Central memory CD4-positive, alpha-beta T cell (primary cell): ENCODE results near the gene P3H2.

Source experiments
- DNase-seq: peaks from one replicate; pipeline ENCODE4 v3.0.0; 2022

P3H2 gene

GRCh38 chr3:190014940-190015339 is 105.8 kb downstream of the P3H2 start:
- DNase-seq, result no peak

- DNase-seq, result no peak
Observed at GRCh38 chr3:190013943-190014924, 106.5 kb downstream of the P3H2 start.

GRCh38 chr3:190012784-190013183 is 107.9 kb downstream of the P3H2 start:
- no peak for DNase-seq

- no peak for DNase-seq
Observed at GRCh38 chr3:190012314-190012782, 108.3 kb downstream of the P3H2 start.

- DNase-seq, result no peak
Observed at GRCh38 chr3:190010486-190010885, 110.2 kb downstream of the P3H2 start.

GRCh38 chr3:190009614-190010013 is 111.1 kb downstream of the P3H2 start:
- DNase-seq, result no peak

- no peak for DNase-seq
Observed at GRCh38 chr3:190008432-190008831, 112.3 kb downstream of the P3H2 start.

GRCh38 chr3:190005343-190006113 is 115.2 kb downstream of the P3H2 start:
- DNase-seq, result no peak

GRCh38 chr3:190004656-190005055 is 116.0 kb downstream of the P3H2 start:
- no peak for DNase-seq

GRCh38 chr3:190003681-190004123 is 117.0 kb downstream of the P3H2 start:
- no peak for DNase-seq

- no peak for DNase-seq
Observed at GRCh38 chr3:190003068-190003467, 117.6 kb downstream of the P3H2 start.

- no peak for DNase-seq
Observed at GRCh38 chr3:190001426-190001825, 119.3 kb downstream of the P3H2 start.

GRCh38 chr3:190000861-190001196 is 119.9 kb downstream of the P3H2 start:
- no peak for DNase-seq

- DNase-seq, result no peak
Observed at GRCh38 chr3:190000187-190000860, 120.4 kb downstream of the P3H2 start.

- no peak for DNase-seq
Observed at GRCh38 chr3:189999718-190000117, 121.0 kb downstream of the P3H2 start.

GRCh38 chr3:189995129-189995528 is 125.6 kb downstream of the P3H2 start:
- no peak for DNase-seq

GRCh38 chr3:189990826-189991225 is 129.9 kb downstream of the P3H2 start:
- no peak for DNase-seq

- DNase-seq, result no peak
Observed at GRCh38 chr3:189988854-189989253, 131.8 kb downstream of the P3H2 start.

- DNase-seq, result no peak
Observed at GRCh38 chr3:189988322-189988721, 132.4 kb downstream of the P3H2 start.

GRCh38 chr3:189985948-189986347 is 134.7 kb downstream of the P3H2 start:
- no peak for DNase-seq

GRCh38 chr3:189983612-189984011 is 137.1 kb downstream of the P3H2 start:
- DNase-seq, result no peak

GRCh38 chr3:189982321-189982945 is 138.3 kb downstream of the P3H2 start:
- DNase-seq, result no peak

GRCh38 chr3:189981668-189982067 is 139.0 kb downstream of the P3H2 start:
- DNase-seq, result no peak
